KOPT-K1 (cell line): ENCODE results near the gene INPP5B.
A peak's percentile ranks its signal among the peaks of the same experiment; 100 is the strongest.

ENCODE experiments used
- H3K27ac ChIP-seq: fragments of 200-600 bp; sonication (generic); 2 replicates; pipeline ENCODE4 v1.5.1; 2016; ENCODE audit warnings: antibody characterized with exemption, mild to moderate bottlenecking, low read depth, low read length; ENCODE audit not compliant: poor library complexity, severe bottlenecking
- H3K36me3 ChIP-seq: fragments of 200-600 bp; sonication (generic); 2 replicates; pipeline ENCODE4 v1.5.1; 2017; ENCODE audit warnings: antibody characterized with exemption, mild to moderate bottlenecking, low read length, moderate library complexity; ENCODE audit not compliant: insufficient read depth
- H3K9me3 ChIP-seq: fragments of 200-600 bp; sonication (generic); 2 replicates; pipeline ENCODE4 v1.5.1; 2017; ENCODE audit warnings: antibody characterized with exemption, low read length, mild to moderate bottlenecking; ENCODE audit not compliant: insufficient read depth, poor library complexity, severe bottlenecking

The INPP5B gene

DNA sequence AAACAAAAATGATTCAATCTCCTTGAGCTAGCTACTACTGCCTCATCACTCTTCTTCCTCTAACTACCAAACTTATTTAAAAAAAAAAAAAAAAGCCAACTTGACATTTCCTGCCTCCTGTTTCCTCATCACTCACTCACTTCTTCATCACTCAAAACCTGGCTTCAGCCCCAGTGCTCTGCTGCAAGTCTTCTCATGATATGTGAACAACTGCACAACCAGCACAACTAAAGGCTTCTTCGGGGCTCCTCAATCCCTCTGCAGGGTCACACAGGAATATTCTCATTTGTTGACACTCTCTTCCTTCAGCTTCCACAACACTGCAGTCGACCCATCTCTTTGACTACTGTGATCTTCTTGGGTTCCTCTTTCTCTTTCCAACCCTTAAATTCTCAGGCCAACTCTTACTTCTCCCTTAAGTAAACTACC, 95.1 kb downstream of the INPP5B start:
- no peaks in the 10 kb centered on the region for H3K9me3 ChIP-seq
- H3K36me3 ChIP-seq: peaks cover 55% of the 10 kb centered on the region
- H3K27ac ChIP-seq: no peak overlapping the region

DNA sequence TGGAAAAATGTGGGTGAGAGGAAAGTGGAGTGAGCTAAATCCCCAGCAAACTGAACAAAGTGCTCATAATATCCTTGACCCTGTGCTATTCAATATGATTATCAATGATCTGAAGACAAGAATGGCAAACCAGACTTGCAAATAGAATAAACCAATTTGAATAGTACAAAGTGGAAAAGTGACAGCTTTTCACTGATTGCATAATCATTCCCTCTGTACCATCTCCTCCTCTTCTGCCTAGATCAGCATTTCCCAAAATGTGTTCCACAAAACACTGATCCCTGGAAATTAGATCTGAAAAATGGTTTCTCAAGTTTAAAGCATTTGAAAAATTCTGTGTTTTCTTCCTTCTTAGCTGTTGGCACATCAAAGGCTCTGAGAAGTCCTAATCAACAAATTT, 95.6 kb downstream of the INPP5B start:
- H3K36me3 ChIP-seq: peaks cover 51% of the 10 kb centered on the region

DNA sequence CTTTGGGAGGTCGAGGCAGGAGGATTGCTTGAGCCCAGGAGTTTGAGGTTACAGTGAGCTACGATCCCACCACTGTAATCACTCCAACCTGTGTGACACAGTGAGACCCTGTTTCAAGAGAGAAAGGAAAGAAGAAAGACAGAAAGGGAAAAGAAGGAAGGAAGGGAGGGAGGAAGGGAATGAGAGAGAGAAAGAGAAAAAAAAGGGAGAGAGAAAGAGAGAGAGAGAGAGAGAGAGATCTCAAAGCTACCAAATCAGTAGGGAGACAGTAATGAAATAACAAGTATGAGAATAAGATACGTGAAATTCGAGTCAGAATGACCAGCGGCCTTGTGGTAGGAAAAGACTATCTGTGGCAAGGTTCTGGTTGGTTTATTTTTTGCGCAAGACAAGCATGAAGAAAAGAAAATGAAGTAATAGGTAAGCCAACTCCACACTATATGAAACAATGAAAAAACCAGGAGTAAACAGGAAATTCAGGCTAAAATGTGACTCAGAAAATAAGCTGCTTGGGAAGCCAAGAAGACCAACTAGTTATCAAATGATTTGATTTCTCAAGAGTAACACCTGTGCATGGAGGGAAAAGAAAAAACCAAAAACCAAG, 96.4 kb downstream of the INPP5B start:
- Histone ChIP-seq H3K36me3 (peaks cover 49% of the 10 kb centered on the region), H3K9me3 (no peaks in the 10 kb centered on the region), H3K27ac (no peak overlapping the region)

More for the DNA sequence above, 95.6 kb downstream of the INPP5B start:
- H3K27ac ChIP-seq: no peak overlapping the region
- H3K9me3 ChIP-seq: no peaks in the 10 kb centered on the region

DNA sequence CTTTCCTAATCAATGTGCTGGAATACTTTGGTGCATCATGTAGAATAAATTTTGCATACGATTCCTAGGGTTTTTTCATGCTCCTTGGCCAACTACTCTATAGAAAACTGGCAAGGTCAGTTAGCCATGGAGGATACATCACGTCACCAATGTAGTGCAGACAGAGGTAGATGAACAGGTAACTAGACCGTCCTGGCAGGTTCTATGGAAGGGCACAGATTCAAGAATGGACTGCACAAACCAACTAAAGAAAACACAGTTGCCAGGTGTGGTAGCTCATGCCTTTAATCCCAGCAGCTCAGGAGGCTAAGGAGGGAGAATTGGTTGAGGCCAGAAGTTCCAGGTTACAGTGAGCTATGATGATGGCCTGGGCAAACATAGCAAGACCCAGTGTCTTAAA, 97.4 kb downstream of the INPP5B start:
- Histone ChIP-seq H3K9me3 (no peaks in the 10 kb centered on the region), H3K27ac (no peak overlapping the region), H3K36me3 (peaks cover 44% of the 10 kb centered on the region)

DNA sequence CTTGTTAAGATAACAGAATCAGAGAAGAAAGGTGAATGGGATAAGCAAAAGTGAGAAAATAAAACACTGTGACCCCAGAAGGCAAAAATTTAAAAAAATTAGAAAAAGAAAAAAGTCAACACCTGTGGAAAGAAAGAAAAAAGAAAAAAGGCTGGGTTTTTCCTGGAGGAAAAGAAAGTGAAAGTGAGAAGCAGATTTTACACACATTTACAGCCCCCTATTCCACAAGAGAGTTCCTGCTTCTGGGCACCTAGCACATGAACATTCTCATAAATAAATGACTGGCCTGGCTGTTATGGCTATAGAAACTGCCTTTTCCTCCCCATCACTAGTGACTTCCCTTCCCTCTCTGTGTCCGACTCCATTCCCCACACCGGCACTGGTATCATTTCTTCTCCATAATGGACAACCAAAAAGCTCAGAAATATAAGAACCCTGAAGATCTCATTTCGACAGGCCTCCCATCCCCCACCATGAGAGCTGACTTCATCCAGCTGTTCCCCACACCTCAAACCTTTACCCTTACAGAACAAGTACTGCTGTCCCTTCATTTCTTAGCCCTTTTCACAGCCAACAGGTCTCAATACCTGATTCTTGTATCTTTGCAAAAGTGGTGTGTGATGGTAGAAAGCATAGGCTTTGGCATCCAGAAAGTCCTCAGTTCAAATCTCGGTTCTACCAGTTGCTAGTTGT, 100.1 kb downstream of the INPP5B start:
- H3K36me3 ChIP-seq: peaks cover 31% of the 10 kb centered on the region
- no peaks in the 10 kb centered on the region for H3K9me3 ChIP-seq
- H3K27ac ChIP-seq: peak overlapping the region; percentile 23

DNA sequence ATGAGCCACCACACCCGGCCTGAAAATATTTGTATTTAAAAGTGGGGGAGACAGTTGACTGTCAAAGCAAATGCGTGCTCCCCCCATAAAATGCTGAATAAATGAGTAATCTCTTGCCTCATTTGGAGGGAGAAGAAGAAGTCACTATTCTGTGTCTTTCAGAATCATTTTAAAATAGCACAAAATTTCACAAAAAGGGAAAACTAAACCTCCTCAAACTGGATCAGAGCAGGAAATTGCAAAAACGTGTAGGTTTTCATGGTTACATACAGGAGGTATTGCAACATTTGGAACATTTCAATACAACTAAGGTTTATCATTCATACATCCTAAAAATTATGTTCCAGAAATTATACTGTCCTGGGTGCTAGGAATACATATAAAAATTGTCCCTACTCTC, 101.1 kb downstream of the INPP5B start:
- H3K9me3 ChIP-seq: no peaks in the 10 kb centered on the region
- no peak overlapping the region for H3K27ac ChIP-seq
- peaks cover 36% of the 10 kb centered on the region for H3K36me3 ChIP-seq

DNA sequence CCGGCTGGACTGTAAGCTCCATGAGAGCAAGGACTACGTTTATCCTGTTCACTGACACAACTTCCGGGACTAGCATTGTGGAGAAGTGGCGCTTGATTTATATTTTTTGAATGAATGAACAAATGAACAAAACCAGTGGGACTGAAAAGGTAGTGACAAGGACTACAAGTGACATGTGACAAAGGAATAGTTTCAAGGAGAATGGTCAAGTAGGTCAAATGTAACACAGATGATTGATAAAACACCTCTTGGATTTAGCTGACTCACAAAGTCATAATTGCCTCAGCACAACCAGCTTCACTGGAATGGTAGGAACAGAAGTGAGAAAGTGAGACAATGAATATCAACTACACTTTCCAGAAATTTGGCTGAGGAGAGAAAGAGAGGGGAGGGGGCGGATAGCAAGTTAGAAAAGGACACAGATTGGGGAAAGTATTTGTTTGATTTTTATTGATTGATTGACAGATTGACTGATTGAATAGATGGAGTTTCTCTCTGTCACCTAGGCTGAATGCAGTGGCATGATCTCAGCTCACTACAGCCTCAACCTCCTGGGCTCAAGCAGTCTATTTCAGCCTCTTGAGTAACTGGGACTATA, 101.7 kb downstream of the INPP5B start:
- Histone ChIP-seq H3K36me3 (peaks cover 34% of the 10 kb centered on the region), H3K27ac (no peak overlapping the region), H3K9me3 (no peaks in the 10 kb centered on the region)

DNA sequence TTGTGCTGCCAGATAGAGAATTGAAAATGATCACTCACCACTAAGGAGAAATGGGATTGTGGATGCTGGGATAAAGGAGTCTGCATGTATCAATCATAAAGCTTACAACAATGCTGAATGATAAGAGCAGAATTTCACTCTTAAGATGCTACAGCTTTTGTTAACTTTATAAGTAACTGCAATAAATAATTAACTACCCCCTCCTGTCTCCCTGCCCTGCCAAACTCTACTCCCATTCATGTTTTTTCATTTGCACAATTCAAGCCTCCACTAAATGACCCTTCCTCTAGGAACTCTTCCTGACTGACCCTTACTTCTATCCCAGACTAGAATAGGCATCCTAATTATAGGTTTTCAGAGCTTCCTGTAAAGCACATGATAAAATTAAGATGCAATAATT, 102.3 kb downstream of the INPP5B start:
- H3K27ac ChIP-seq: no peak overlapping the region
- peaks cover 40% of the 10 kb centered on the region for H3K36me3 ChIP-seq
- H3K9me3 ChIP-seq: no peaks in the 10 kb centered on the region

DNA sequence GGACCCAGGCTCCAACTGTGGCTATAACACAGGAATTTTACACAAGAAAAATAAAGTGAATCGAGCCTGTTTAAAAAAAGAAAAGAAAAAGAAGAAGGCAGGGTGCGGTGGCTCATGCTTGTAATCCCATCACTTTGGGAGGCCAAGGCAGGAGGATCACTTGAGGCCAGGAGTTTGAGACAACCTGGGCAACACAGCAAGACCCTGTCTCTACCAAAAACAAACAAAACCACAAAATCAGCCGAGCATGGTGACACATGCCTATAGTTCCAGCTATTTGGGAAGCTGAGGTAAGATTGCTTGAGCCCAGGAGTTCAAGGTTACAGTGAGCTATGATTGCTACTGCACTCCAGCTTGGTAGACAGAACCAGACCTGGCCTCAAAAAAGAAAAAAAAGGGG, 105.2 kb downstream of the INPP5B start:
- Histone ChIP-seq H3K36me3 (peaks cover 53% of the 10 kb centered on the region), H3K9me3 (no peaks in the 10 kb centered on the region), H3K27ac (no peak overlapping the region)

DNA sequence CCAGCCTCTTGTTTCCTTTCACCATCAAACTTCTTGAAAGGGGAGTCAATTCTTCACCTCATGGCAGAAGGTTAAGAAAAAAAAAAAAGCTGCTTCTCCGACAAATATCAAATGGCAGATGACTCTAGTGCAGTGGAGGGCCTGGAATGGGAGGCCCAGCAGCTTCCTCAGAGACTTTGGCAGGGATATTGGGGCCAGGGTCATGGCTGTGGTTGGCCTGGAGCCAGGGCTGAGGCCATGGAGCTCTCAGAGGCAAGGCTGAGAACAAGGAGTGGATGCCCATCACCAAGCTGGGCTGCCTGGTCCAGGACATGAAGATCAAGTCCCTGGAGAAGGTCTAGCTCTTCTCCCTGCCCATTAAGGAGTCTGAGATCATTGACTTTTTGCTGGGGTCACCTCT, 106.1 kb downstream of the INPP5B start:
- peaks cover 60% of the 10 kb centered on the region for H3K36me3 ChIP-seq
- no peak overlapping the region for H3K27ac ChIP-seq
- H3K9me3 ChIP-seq: no peaks in the 10 kb centered on the region

DNA sequence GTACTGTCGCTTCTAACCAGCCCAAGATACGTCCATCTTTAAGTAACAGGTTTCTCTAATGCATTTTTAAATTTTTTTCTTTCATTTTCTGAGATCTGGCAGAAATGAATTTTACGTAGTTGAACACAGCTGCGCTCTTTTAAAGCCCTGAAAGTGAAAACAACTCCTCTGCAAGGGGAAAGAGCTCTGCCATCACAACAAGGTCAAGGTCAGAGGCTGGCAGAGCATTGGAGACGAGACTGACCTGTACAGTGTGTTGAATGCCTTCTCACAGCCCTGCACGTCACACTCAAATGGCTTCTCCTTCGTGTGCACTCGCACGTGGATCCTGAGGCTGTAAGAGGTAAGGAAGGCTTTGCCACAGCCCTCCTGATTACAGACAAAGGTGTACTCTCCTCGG, 107.2 kb downstream of the INPP5B start:
- Histone ChIP-seq H3K27ac (no peak overlapping the region), H3K36me3 (peaks cover 66% of the 10 kb centered on the region)

DNA sequence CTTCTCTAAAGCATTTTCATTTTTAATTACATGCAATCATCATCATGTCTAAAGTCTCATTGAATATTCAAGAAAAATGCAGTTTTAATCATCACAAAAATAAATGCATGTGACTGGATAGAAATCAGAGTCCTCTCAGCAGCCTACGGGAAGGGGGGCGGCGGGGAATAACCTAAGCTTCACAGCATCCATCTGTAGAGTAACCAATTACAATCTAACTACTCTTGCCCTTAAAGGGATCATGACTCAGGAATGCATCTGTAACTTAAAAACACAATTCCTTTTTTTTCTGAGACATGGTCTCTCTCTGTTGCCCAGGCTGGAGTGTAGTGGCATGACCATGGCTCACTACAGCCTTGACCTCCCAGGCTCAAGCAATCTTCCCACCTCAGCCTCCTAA, 110.1 kb downstream of the INPP5B start:
- H3K27ac ChIP-seq: no peak overlapping the region
- peaks cover 88% of the 10 kb centered on the region for H3K36me3 ChIP-seq
- no peaks in the 10 kb centered on the region for H3K9me3 ChIP-seq

More for the DNA sequence above, 107.2 kb downstream of the INPP5B start:
- H3K9me3 ChIP-seq: no peaks in the 10 kb centered on the region

DNA sequence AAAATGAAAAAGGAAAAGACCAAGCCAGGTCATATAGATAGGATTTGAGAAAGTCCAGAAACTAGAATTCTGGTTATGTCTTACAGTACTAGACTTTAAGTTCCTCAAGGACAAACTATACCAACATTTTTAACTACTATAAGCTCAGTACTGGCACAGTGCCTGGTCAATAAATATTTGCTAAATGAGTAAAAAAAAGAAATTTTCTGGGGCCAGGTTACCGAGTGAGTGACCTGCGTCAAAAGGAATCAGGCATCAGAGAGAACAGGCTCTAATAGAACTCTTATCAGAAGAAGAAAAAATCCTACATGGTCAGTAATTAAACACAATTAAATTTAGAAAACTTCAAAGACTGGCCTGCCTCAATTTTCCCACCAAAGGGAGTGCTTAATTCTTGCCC, 115.0 kb downstream of the INPP5B start:
- peaks cover 85% of the 10 kb centered on the region for H3K36me3 ChIP-seq
- no peak overlapping the region for H3K27ac ChIP-seq

DNA sequence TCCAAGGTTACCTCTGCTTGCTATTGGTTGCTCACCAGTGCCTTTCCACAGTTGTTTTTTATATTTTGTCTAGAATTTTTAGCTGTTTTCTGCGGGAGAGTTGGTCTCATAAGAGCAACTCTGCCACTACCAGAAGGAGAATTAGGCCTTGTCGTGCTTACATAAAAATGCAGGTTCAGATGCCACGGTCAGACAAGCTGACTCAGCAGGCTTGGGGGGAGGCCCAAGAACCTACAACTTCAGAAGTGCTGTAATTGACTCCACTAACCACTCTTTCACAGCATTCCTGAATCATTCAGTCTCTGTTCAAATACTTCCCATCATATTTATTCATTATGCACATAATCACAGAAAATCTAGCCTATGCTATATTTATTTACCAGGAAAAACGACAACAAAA, 115.7 kb downstream of the INPP5B start:
- Histone ChIP-seq H3K9me3 (no peaks in the 10 kb centered on the region), H3K36me3 (peaks cover 79% of the 10 kb centered on the region), H3K27ac (no peak overlapping the region)

More for the DNA sequence above, 115.0 kb downstream of the INPP5B start:
- H3K9me3 ChIP-seq: no peaks in the 10 kb centered on the region

DNA sequence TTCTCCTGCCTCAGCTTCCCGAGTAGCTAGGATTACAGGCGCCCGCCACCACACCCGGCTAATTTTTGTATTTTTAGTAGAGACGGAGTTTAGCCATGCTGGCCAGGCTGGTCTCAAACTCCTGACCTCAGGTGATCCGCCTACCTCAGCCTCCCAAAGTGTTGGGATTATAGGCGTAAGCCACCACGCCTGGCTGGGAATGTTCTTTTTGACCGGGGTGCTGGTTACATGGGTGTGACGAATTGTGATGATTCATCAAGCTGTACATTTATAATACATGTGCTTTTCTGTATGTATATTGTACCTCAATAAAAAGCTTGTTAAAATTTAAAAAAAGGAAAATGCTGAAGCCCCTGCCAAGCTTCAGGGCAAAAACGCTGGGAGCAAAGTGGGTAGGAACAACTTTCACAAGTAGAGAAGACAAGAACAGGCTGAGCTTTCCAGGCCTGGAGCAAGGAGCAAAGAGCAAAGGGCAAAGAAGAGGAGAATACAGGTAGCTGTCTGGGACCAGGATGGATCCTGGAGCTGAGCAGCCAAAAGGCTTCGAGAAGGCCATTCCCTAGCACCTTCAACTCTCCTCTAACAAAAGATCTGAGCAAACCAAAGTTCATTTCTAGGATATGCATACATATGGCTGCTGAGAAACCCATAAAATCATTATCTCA, 118.3 kb downstream of the INPP5B start:
- Histone ChIP-seq H3K36me3 (peaks cover 61% of the 10 kb centered on the region), H3K9me3 (no peaks in the 10 kb centered on the region), H3K27ac (no peak overlapping the region)
